Measurements from ENCODE around the gene HSPB9.

HSPB9 gene

GRCh38 chr17:42166196-42166763 is 43.7 kb downstream of the HSPB9 start:
- TF ChIP-seq, protein P1, sequence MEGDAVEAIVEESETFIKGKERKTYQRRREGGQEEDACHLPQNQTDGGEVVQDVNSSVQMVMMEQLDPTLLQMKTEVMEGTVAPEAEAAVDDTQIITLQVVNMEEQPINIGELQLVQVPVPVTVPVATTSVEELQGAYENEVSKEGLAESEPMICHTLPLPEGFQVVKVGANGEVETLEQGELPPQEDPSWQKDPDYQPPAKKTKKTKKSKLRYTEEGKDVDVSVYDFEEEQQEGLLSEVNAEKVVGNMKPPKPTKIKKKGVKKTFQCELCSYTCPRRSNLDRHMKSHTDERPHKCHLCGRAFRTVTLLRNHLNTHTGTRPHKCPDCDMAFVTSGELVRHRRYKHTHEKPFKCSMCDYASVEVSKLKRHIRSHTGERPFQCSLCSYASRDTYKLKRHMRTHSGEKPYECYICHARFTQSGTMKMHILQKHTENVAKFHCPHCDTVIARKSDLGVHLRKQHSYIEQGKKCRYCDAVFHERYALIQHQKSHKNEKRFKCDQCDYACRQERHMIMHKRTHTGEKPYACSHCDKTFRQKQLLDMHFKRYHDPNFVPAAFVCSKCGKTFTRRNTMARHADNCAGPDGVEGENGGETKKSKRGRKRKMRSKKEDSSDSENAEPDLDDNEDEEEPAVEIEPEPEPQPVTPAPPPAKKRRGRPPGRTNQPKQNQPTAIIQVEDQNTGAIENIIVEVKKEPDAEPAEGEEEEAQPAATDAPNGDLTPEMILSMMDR (IDR thresholded peaks at IDR 0.05; ENCODE audit: insufficient read depth, low read length, poor library complexity, severe bottlenecking) = no peak
- H3K4me3 ChIP-seq (replicated peaks; ENCODE audit: low read depth, low read length) = no peak overlapping the region
- no peaks in the 10 kb centered on the region for H3K36me3 ChIP-seq (ENCODE audit: control insufficient read depth, insufficient read depth, low read length)
- no peaks in the 10 kb centered on the region for H3K27me3 ChIP-seq (replicated peaks; ENCODE audit: control insufficient read depth, insufficient read depth, low read length)
- no peak for DNase-seq (ENCODE audit: extremely low read depth, insufficient read length)

DNA sequence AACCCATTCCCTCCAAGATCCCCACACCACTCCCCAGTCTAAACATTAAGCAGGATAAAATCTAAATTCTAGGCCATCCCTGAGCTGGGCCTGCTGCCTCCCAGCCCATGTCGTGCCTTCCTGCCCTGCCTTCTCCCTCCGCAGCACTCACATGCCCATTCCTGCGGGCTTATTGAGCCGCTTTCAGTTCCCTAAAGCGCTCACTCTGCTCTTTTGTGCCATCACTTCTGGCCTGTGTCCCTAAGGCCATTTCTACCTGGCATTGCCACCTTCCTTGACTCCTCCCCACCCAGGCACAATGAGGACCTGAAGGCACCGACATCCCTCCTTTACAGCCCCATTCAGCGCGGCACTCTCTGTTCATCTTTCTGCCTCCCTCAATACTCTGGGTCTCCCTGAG is 45.2 kb downstream of the HSPB9 start:
- TF ChIP-seq, protein P1 (IDR thresholded peaks at IDR 0.05; ENCODE audit: insufficient read depth, low read length, poor library complexity, severe bottlenecking) = no peak
- no peaks in the 10 kb centered on the region for H3K27me3 ChIP-seq (replicated peaks; ENCODE audit: control insufficient read depth, insufficient read depth, low read length)
- no peak overlapping the region for H3K4me3 ChIP-seq (replicated peaks; ENCODE audit: low read depth, low read length)
- H3K36me3 ChIP-seq (ENCODE audit: control insufficient read depth, insufficient read depth, low read length) = no peaks in the 10 kb centered on the region
- DNase-seq (ENCODE audit: extremely low read depth, insufficient read length) = no peak

DNA sequence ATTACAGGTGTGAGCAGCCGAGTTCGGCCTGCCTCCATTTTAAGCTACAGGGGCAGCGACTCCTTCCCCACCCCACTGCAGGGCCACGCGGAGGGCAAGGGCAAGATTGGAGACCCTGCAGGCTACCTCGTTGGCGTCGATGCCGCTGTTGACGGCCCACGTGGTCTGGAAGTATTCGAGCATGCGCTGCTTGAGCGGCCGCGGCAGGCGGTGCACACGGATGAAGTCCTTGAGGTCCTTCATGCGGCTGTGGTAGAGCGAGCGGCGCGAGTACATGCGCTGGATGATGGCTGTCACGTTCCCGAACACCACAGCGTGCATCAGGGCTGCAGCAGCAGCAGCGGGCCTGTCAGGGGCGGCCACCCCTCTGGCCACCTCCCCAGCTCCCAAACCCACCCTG is 46.7 kb downstream of the HSPB9 start:
- no peaks in the 10 kb centered on the region for H3K27me3 ChIP-seq (replicated peaks; ENCODE audit: control insufficient read depth, insufficient read depth, low read length)
- no peak overlapping the region for H3K4me3 ChIP-seq (replicated peaks; ENCODE audit: low read depth, low read length)
- DNase-seq (ENCODE audit: extremely low read depth, insufficient read length) = no peak
- TF ChIP-seq, protein P1 (IDR thresholded peaks at IDR 0.05; ENCODE audit: insufficient read depth, low read length, poor library complexity, severe bottlenecking) = no peak
- H3K36me3 ChIP-seq (ENCODE audit: control insufficient read depth, insufficient read depth, low read length) = no peaks in the 10 kb centered on the region

GRCh38 chr17:42171831-42172230 is 49.2 kb downstream of the HSPB9 start:
- Histone ChIP-seq H3K36me3 (ENCODE audit: control insufficient read depth, insufficient read depth, low read length) (no peaks in the 10 kb centered on the region), H3K4me3 (replicated peaks; ENCODE audit: low read depth, low read length) (no peak overlapping the region), H3K27me3 (replicated peaks; ENCODE audit: control insufficient read depth, insufficient read depth, low read length) (no peaks in the 10 kb centered on the region)
- no peak for DNase-seq (ENCODE audit: extremely low read depth, insufficient read length)
- TF ChIP-seq, protein P1 (IDR thresholded peaks at IDR 0.05; ENCODE audit: insufficient read depth, low read length, poor library complexity, severe bottlenecking) = no peak
